ENCODE measurements around the gene TIFAB. TPM values are rescaled to one million over a fixed set of nuclear protein-coding genes. Genes with fewer than 3 reads are reported as not detected.

TIFAB gene
- total and polyA plus RNA-seq, 2 experiments from 2014 or later, result not detected

DNA sequence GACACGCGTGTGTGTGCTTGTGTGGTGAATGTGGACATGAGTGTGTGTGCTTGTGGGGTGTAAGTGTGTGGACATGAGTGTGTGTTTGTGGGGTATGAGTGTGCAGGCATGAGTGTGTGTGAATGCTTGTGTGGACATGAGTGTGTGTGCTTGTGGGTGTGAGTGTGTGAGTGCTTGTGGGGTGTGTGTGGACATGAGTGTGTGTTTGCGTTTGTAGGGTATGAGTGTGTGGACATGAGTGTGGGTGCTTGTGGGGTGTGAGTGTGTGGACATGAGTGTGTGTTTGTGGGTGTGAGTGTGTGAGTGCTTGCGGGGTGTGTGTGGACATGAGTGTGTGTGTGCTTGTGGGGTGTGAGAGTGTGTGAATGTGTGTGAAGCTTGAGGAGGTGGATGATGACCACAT, 29.8 kb upstream of the TIFAB start (continued):
- TF ChIP-seq NANOG (IDR thresholded peaks at IDR 0.05; ENCODE audit: borderline replicate concordance) (no peak), CREB1 (CRISPR knock-in tag; IDR thresholded peaks at IDR 0.05; ENCODE audit: low read depth) (no peak)
- TF ChIP-seq, protein P1, sequence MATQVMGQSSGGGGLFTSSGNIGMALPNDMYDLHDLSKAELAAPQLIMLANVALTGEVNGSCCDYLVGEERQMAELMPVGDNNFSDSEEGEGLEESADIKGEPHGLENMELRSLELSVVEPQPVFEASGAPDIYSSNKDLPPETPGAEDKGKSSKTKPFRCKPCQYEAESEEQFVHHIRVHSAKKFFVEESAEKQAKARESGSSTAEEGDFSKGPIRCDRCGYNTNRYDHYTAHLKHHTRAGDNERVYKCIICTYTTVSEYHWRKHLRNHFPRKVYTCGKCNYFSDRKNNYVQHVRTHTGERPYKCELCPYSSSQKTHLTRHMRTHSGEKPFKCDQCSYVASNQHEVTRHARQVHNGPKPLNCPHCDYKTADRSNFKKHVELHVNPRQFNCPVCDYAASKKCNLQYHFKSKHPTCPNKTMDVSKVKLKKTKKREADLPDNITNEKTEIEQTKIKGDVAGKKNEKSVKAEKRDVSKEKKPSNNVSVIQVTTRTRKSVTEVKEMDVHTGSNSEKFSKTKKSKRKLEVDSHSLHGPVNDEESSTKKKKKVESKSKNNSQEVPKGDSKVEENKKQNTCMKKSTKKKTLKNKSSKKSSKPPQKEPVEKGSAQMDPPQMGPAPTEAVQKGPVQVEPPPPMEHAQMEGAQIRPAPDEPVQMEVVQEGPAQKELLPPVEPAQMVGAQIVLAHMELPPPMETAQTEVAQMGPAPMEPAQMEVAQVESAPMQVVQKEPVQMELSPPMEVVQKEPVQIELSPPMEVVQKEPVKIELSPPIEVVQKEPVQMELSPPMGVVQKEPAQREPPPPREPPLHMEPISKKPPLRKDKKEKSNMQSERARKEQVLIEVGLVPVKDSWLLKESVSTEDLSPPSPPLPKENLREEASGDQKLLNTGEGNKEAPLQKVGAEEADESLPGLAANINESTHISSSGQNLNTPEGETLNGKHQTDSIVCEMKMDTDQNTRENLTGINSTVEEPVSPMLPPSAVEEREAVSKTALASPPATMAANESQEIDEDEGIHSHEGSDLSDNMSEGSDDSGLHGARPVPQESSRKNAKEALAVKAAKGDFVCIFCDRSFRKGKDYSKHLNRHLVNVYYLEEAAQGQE (IDR thresholded peaks at IDR 0.05; ENCODE audit: unreplicated experiment), result no peak

DNA sequence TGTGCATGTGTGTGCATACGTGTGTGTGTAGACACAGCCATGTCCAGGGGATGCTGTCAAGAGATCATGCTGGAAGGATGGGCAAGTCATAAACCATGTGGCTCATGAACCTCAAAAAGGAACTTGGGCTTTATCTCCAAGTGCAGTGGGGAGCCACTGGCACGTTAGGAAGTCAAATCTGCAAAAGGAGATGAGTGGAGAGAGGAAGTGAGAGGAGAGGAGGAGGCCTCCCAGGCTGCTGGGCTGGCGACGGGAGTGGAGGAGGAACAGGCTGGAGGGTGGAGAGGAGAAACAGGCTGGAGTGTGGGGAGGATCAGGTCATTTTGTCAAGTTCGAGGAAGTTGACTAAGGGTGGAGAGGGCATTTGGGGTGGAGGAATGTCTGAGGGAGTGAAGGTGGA, 29.2 kb upstream of the TIFAB start:
- Mint-ChIP-seq H3K27ac (no peak overlapping the region), H3K4me1 (peaks cover 31% of the 10 kb centered on the region), H3K4me3 (no peak overlapping the region), H3K9me3 (no peaks in the 10 kb centered on the region; the same call in 2 of the 3 replicates), H3K36me3 (ENCODE audit: low read depth) (no peaks in the 10 kb centered on the region), H3K27me3 (ENCODE audit: insufficient read depth, low read depth, poor library complexity) (peaks cover 55% of the 10 kb centered on the region)
- ATAC-seq, result no peak
- TF ChIP-seq, protein P2, sequence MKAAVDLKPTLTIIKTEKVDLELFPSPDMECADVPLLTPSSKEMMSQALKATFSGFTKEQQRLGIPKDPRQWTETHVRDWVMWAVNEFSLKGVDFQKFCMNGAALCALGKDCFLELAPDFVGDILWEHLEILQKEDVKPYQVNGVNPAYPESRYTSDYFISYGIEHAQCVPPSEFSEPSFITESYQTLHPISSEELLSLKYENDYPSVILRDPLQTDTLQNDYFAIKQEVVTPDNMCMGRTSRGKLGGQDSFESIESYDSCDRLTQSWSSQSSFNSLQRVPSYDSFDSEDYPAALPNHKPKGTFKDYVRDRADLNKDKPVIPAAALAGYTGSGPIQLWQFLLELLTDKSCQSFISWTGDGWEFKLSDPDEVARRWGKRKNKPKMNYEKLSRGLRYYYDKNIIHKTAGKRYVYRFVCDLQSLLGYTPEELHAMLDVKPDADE (IDR thresholded peaks at IDR 0.05), result no peak
- TF ChIP-seq JUNB (IDR thresholded peaks at IDR 0.05; ENCODE audit: unreplicated experiment) (no peak), ZNF331 (CRISPR knock-in tag; IDR thresholded peaks at IDR 0.05; ENCODE audit: low read depth) (no peak), STAT1 (IDR thresholded peaks at IDR 0.05; ENCODE audit: unreplicated experiment) (no peak)
- TF ChIP-seq, protein P1 (IDR thresholded peaks at IDR 0.05; ENCODE audit: unreplicated experiment), result no peak
- Histone ChIP-seq H3F3A (replicated peaks; ENCODE audit: low read depth) (no peaks in the 10 kb centered on the region), H3K4me3 (no peak overlapping the region), H3K27me3 (ENCODE audit: insufficient read depth) (peaks cover 94% of the 10 kb centered on the region), H4K20me1 (replicated peaks; ENCODE audit: insufficient read depth) (peaks cover 14% of the 10 kb centered on the region; the same call in 1 of the 2 replicates), H2AFZ (no peak overlapping the region), H3K4me2 (no peak overlapping the region), H3K36me3 (ENCODE audit: insufficient read depth) (no peaks in the 10 kb centered on the region), H3K79me2 (replicated peaks; ENCODE audit: insufficient read depth) (no peaks in the 10 kb centered on the region), H3K9me2 (ENCODE audit: insufficient read depth) (no peaks in the 10 kb centered on the region), H3K4me1 (ENCODE audit: insufficient read depth) (peaks cover 19% of the 10 kb centered on the region), H3K27ac (ENCODE audit: low read depth) (no peak overlapping the region)
- no peak for DNase-seq (ENCODE audit: low spot score)

Data from GM23338 (cell line).